Prostate gland (tissue), 2 donors: ENCODE data around the gene MORN4. TPM values are rescaled to one million over a fixed set of nuclear protein-coding genes. Genes with fewer than 3 reads are reported as not detected.
A peak's percentile ranks its signal among the peaks of the same experiment; 100 is the strongest.

Experiments
- DNase-seq: peaks from one replicate; pipeline ENCODE4 v3.0.0-alpha.2; 2019; ENCODE audit warnings: low spot score
- H3K27ac ChIP-seq, 2 donors: fragments of 200-600 bp; sonication (generic); 2 replicates each; pipeline ENCODE4 v1.5.1; 2017 to 2019
- H3K27me3 ChIP-seq: fragments of 200-600 bp; sonication (generic); replicated peaks from 2 replicates; pipeline ENCODE4 v1.5.1; 2019; ENCODE audit not compliant: insufficient read depth
- H3K36me3 ChIP-seq, 2 donors: fragments of 200-600 bp; sonication (generic); 1 replicate in 1 of 2; 2 replicates in 1 of 2; pipeline versions ENCODE4 v1.5.1 to v1.8.1; 2017 to 2019
- H3K4me1 ChIP-seq: fragments of 200-600 bp; sonication (generic); replicated peaks from 2 replicates; pipeline ENCODE4 v1.5.1; 2019
- H3K4me3 ChIP-seq, 2 donors: fragments of 200-600 bp; sonication (generic); 2 replicates each; pipeline ENCODE4 v1.5.1; 2017 to 2019
- H3K9me3 ChIP-seq: fragments of 200-600 bp; sonication (generic); 2 replicates; pipeline ENCODE4 v1.5.1; 2017
- CTCF ChIP-seq, 4 experiments: fragments of 200-600 bp in 2 of 4; fragments of 450-650 bp in 2 of 4; sonication (generic) in 2 of 4; IDR thresholded peaks; 1 replicate in 3 of 4; 2 replicates in 1 of 4; pipeline ENCODE4 v1.5.1; 2016 to 2019; ENCODE audit warnings: antibody characterized with exemption in 4 of 4, mild to moderate bottlenecking in 2 of 4, moderate library complexity in 2 of 4
- POLR2A ChIP-seq: fragments of 450-650 bp; IDR thresholded peaks from one replicate; pipeline ENCODE4 v1.6.1; 2016; ENCODE audit warnings: antibody characterized with exemption, mild to moderate bottlenecking
- POLR2AphosphoS5 ChIP-seq: sonication (generic); formaldehyde crosslinking; IDR thresholded peaks from one replicate; pipeline ENCODE4 v1.6.1; 2017; ENCODE audit warnings: antibody characterized with exemption
- WGBS: methylation state at CpG from one replicate; pipeline ENCODE4 v1.1.5; 2018; 5-methylcytosine and 5-hydroxymethylcytosine counted together
- intact Hi-C: fragments of 100-400 bp; cut with DNase I; formaldehyde crosslinking; loops from one replicate; pipeline ENCODE4 v1.14.2; 2022
- total RNA-seq, 2 donors: library from RNA; depleted of rRNA; stranded (reverse); fragments of >200 nt; gene quantifications; one replicate each; pipeline ENCODE4 v1.1.0, GENCODE V29; 2016

MORN4 gene
- total RNA-seq, 2 donors from 2014 or later = 4.7 to 5.5 TPM

DNA sequence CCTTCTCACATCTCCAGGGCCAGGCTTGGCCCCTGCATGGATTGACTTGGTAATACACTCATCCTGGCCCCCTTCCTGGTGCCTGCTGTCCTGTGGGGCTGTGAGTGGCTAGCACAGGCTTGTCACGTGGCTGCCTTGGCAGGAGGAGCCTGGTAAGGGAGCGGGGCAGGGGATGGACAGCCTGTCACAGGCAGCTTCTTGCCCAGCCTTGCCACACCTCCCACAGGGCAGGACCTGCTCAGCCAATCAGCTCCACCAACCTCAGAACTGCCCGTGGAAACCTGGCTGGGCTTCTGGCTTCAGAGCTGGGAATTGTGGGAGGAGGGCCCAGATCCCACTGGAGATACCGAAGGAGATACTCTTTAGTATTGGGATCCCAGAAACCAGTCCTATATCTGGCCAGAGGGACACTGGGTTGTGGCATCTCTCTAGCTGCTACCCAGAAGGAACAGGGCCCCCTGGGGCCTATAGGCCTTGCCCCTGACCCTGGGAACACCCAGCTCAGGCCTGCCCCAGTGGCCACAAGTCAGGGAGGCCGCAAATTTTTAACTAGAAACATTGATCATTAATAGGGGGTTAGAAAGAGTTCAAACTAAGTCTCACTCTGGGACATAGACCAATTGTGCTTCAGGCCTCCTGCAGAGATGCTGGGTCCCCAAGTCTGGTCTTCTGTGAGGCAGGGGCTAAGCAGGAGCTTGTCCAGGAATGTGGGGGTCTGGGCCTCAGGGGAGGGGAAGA, 49.1 kb downstream of the MORN4 start, which contains the start of gene HOGA1:
TSS of gene HOGA1 (plus strand) at position 330 of the 738 bp plus-strand sequence. CDS start at position 645, 315 bp downstream.
- Histone ChIP-seq H3K4me3 (no peak within 1 kb of the TSS), H3K4me1 (no peaks in the 10 kb centered on the region), H3K36me3 (no peaks in the 10 kb centered on the region), H3K27me3 (no peaks in the 10 kb centered on the region), H3K9me3 (no peaks in the 10 kb centered on the region), H3K27ac (no peak within 1 kb of the TSS)
- intact Hi-C loops = no loop called here
- TF ChIP-seq CTCF (IDR thresholded peaks at IDR 0.05) (no peak), POLR2AphosphoS5 (no peak), POLR2A (no peak)
- DNase-seq = peak; percentile 26
- 23% methylated on average over 5 of the region's 5 CpGs for WGBS

DNA sequence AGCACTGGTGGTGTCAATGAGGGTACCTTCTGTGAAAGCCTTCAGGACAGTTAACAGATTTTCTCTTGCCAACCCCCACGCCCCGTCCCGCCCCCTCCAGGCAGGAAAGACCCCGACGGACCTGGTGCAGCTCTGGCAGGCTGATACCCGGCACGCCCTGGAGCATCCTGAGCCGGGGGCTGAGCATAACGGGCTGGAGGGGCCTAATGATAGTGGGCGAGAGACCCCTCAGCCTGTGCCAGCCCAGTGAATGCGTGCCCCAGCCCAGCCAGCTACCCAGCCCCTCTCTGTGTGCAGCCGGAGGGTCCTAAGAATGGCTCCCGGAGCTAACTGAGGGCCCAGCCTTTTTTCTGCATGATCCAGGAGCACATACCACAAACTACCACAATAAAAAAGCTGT, 49.8 kb downstream of the MORN4 start:
- no peak for DNase-seq
- H3K27me3 ChIP-seq = no peaks in the 10 kb centered on the region
- no peak overlapping the region for H3K4me3 ChIP-seq
- H3K4me1 ChIP-seq = no peaks in the 10 kb centered on the region
- TF ChIP-seq POLR2AphosphoS5 (no peak), POLR2A (no peak), CTCF (IDR thresholded peaks at IDR 0.05) (no peak)
- 87% methylated on average over 13 of the region's 13 CpGs for WGBS
- no peak overlapping the region for H3K27ac ChIP-seq
- no peaks in the 10 kb centered on the region for H3K36me3 ChIP-seq
- H3K9me3 ChIP-seq = no peaks in the 10 kb centered on the region
- intact Hi-C loops = no loop called here

DNA sequence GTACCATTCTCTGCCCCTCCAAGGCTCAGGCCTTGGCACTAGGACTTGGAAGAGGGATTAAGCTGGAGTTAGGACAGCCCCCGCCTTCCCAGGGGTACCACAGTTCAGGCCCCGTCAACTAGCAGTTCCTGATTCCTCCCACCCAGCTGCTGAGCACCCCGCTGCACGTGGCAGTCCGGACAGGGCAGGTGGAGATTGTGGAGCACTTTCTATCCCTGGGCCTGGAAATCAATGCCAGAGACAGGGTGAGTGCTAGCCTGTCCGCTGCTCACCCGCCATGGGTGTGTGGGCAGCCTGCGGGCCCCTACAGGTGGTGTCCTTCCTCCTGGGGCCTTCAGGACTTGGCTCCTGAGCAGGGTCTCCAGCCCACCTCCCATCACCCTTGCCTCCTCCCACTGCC, 51.1 kb downstream of the MORN4 start:
- H3K9me3 ChIP-seq = no peaks in the 10 kb centered on the region
- H3K36me3 ChIP-seq = no peaks in the 10 kb centered on the region
- no peak overlapping the region for H3K27ac ChIP-seq
- TF ChIP-seq POLR2AphosphoS5 (no peak), CTCF (IDR thresholded peaks at IDR 0.05) (no peak), POLR2A (no peak)
- no peak overlapping the region for H3K4me3 ChIP-seq
- WGBS = 97% methylated on average over 8 of the region's 8 CpGs
- no peak for DNase-seq
- no peaks in the 10 kb centered on the region for H3K27me3 ChIP-seq
- intact Hi-C loops = no loop called here
- H3K4me1 ChIP-seq = no peaks in the 10 kb centered on the region

- Histone ChIP-seq H3K4me1 (no peaks in the 10 kb centered on the region), H3K9me3 (no peaks in the 10 kb centered on the region), H3K27me3 (no peaks in the 10 kb centered on the region), H3K4me3 (no peak overlapping the region), H3K36me3 (no peaks in the 10 kb centered on the region), H3K27ac (no peak overlapping the region)
- TF ChIP-seq POLR2AphosphoS5 (no peak), CTCF (IDR thresholded peaks at IDR 0.05) (no peak), POLR2A (no peak)
- intact Hi-C loops = no loop called here
- WGBS = 82% methylated on average over 9 of the region's 9 CpGs
- no peak for DNase-seq
These were observed 52.6 kb downstream of the MORN4 start for GRCh38 chr10:97580421-97581367.
